Neural progenitor cell (in vitro differentiated cells): ENCODE data around the gene TTLL10. TPM values are rescaled to one million over a fixed set of nuclear protein-coding genes. Genes with fewer than 3 reads are reported as not detected.
A peak's percentile ranks its signal among the peaks of the same experiment; 100 is the strongest.

Experiments used
- DNase-seq: peaks from one replicate; pipeline ENCODE4 v3.0.0-alpha.2; 2016; ENCODE audit warnings: low spot score
- H2AFZ ChIP-seq: fragments of 200-600 bp; sonication (generic); replicated peaks from 2 replicates; pipeline ENCODE4 v1.6.1; 2016; ENCODE audit warnings: antibody characterized with exemption
- H3F3A ChIP-seq: fragments of 200-600 bp; sonication (generic); 2 replicates; pipeline ENCODE4 v1.6.1; 2016; ENCODE audit warnings: antibody characterized with exemption, low read depth
- H3K27ac ChIP-seq: fragments of 200-600 bp; sonication (generic); 2 replicates; pipeline ENCODE4 v1.5.1; 2016; ENCODE audit warnings: mild to moderate bottlenecking
- H3K27me3 ChIP-seq: fragments of 200-600 bp; sonication (generic); 2 replicates; pipeline ENCODE4 v1.6.1; 2016; ENCODE audit warnings: mild to moderate bottlenecking, moderate library complexity
- H3K36me3 ChIP-seq: fragments of 200-600 bp; sonication (generic); 2 replicates; pipeline ENCODE4 v1.5.1; 2016
- H3K4me1 ChIP-seq: fragments of 200-600 bp; sonication (generic); 2 replicates; pipeline ENCODE4 v1.6.1; 2016; ENCODE audit warnings: mixed run types
- H3K4me2 ChIP-seq: fragments of 200-600 bp; sonication (generic); 2 replicates; pipeline ENCODE4 v1.6.1; 2016
- H3K4me3 ChIP-seq: fragments of 200-600 bp; sonication (generic); 2 replicates; pipeline ENCODE4 v1.5.1; 2016
- H3K79me2 ChIP-seq: fragments of 200-600 bp; sonication (generic); 2 replicates; pipeline ENCODE4 v1.6.1; 2016; ENCODE audit warnings: low read depth
- H3K9ac ChIP-seq: fragments of 200-600 bp; sonication (generic); 2 replicates; pipeline ENCODE4 v1.6.1; 2016
- H3K9me3 ChIP-seq: fragments of 200-600 bp; sonication (generic); 2 replicates; pipeline ENCODE4 v1.5.1; 2016; ENCODE audit warnings: low read depth
- H4K20me1 ChIP-seq: fragments of 200-600 bp; sonication (generic); 2 replicates; pipeline ENCODE4 v1.6.1; 2016; ENCODE audit warnings: low read depth
- H3K27ac Mint-ChIP-seq: 3 replicates; pipeline ENCODE4 v1.8.0; 2021; ENCODE audit warnings: mixed read lengths
- H3K27me3 Mint-ChIP-seq: 2 replicates; pipeline ENCODE4 v1.8.0; 2022; ENCODE audit warnings: low read depth, mild to moderate bottlenecking, inconsistent platforms, moderate library complexity, mixed read lengths; ENCODE audit not compliant: insufficient read depth
- H3K36me3 Mint-ChIP-seq: 3 replicates; pipeline ENCODE4 v1.8.0; 2021; ENCODE audit warnings: mixed read lengths
- H3K4me1 Mint-ChIP-seq: 3 replicates; pipeline ENCODE4 v1.8.0; 2021; ENCODE audit warnings: mixed read lengths
- H3K4me3 Mint-ChIP-seq: 3 replicates; pipeline ENCODE4 v1.8.0; 2021; ENCODE audit warnings: mild to moderate bottlenecking, moderate library complexity, mixed read lengths
- H3K9me3 Mint-ChIP-seq: 3 replicates; pipeline ENCODE4 v1.8.0; 2020; ENCODE audit warnings: mixed read lengths
- EZH2 ChIP-seq: fragments of 200-600 bp; sonication (generic); IDR thresholded peaks from 2 replicates; pipeline ENCODE4 v1.6.1; 2017; ENCODE audit warnings: antibody characterized with exemption, mild to moderate bottlenecking, moderate library complexity
- EZH2phosphoT487 ChIP-seq: fragments of 200-600 bp; sonication (generic); IDR thresholded peaks from 2 replicates; pipeline ENCODE4 v1.6.1; 2017; ENCODE audit warnings: antibody characterized with exemption
- total RNA-seq: library from RNA; depleted of rRNA; stranded (reverse); fragments of >200 nt; gene quantifications from 2 replicates; pipeline ENCODE4 v1.2.3, GENCODE V29; 2015; ENCODE audit warnings: low replicate concordance
- TF ChIP-seq, protein P1 (sequence below): fragments of 200-600 bp; sonication (generic); IDR thresholded peaks from 2 replicates; pipeline ENCODE4 v1.5.1; 2017; ENCODE audit warnings: antibody characterized with exemption, mild to moderate bottlenecking

TTLL10 gene
- total RNA-seq, 1 donor from 2014 or later, result not detected

- Histone ChIP-seq H3K4me2 (no peak overlapping the region), H3K4me1 (peaks cover 9% of the 10 kb centered on the region), H3F3A (peaks cover 7% of the 10 kb centered on the region), H3K36me3 (no peaks in the 10 kb centered on the region), H3K9me3 (no peaks in the 10 kb centered on the region), H3K79me2 (peaks cover 26% of the 10 kb centered on the region), H3K27me3 (no peaks in the 10 kb centered on the region), H2AFZ (no peak overlapping the region), H3K27ac (no peak overlapping the region), H3K9ac (no peak overlapping the region), H3K4me3 (no peak overlapping the region), H4K20me1 (peaks cover 18% of the 10 kb centered on the region)
- peaks cover 11% of the 10 kb centered on the region for H3K36me3 Mint-ChIP-seq
- H3K4me1 Mint-ChIP-seq, result peaks cover 17% of the 10 kb centered on the region
- peaks cover 3% of the 10 kb centered on the region for H3K9me3 Mint-ChIP-seq
- peaks cover 2% of the 10 kb centered on the region for H3K27me3 Mint-ChIP-seq
- no peak overlapping the region for H3K27ac Mint-ChIP-seq
- H3K4me3 Mint-ChIP-seq, result no peak overlapping the region
- TF ChIP-seq EZH2phosphoT487 (no peak), EZH2 (no peak)
- TF ChIP-seq, protein P1, sequence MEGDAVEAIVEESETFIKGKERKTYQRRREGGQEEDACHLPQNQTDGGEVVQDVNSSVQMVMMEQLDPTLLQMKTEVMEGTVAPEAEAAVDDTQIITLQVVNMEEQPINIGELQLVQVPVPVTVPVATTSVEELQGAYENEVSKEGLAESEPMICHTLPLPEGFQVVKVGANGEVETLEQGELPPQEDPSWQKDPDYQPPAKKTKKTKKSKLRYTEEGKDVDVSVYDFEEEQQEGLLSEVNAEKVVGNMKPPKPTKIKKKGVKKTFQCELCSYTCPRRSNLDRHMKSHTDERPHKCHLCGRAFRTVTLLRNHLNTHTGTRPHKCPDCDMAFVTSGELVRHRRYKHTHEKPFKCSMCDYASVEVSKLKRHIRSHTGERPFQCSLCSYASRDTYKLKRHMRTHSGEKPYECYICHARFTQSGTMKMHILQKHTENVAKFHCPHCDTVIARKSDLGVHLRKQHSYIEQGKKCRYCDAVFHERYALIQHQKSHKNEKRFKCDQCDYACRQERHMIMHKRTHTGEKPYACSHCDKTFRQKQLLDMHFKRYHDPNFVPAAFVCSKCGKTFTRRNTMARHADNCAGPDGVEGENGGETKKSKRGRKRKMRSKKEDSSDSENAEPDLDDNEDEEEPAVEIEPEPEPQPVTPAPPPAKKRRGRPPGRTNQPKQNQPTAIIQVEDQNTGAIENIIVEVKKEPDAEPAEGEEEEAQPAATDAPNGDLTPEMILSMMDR, result no peak
- DNase-seq, result no peak
Observed at GRCh38 chr1:1236945-1237873, 63.5 kb downstream of the TTLL10 start.

- DNase-seq, result no peak
- H3K4me3 Mint-ChIP-seq, result no peak overlapping the region
- Histone ChIP-seq H3K4me3 (no peak overlapping the region), H3K9ac (no peak overlapping the region), H3K27me3 (no peaks in the 10 kb centered on the region), H3K36me3 (no peaks in the 10 kb centered on the region), H2AFZ (no peak overlapping the region), H3K27ac (no peak overlapping the region), H3K4me1 (peaks cover 9% of the 10 kb centered on the region), H3K4me2 (no peak overlapping the region), H3K9me3 (no peaks in the 10 kb centered on the region), H3F3A (peaks cover 7% of the 10 kb centered on the region), H3K79me2 (peaks cover 19% of the 10 kb centered on the region), H4K20me1 (peaks cover 18% of the 10 kb centered on the region)
- peaks cover 17% of the 10 kb centered on the region for H3K4me1 Mint-ChIP-seq
- H3K27ac Mint-ChIP-seq, result no peak overlapping the region
- TF ChIP-seq EZH2 (no peak), EZH2phosphoT487 (no peak)
- TF ChIP-seq, protein P1, result no peak
- H3K9me3 Mint-ChIP-seq, result peaks cover 3% of the 10 kb centered on the region
- peaks cover 11% of the 10 kb centered on the region for H3K36me3 Mint-ChIP-seq
- H3K27me3 Mint-ChIP-seq, result peaks cover 2% of the 10 kb centered on the region
Observed at GRCh38 chr1:1237874-1238701, 64.4 kb downstream of the TTLL10 start.

DNA sequence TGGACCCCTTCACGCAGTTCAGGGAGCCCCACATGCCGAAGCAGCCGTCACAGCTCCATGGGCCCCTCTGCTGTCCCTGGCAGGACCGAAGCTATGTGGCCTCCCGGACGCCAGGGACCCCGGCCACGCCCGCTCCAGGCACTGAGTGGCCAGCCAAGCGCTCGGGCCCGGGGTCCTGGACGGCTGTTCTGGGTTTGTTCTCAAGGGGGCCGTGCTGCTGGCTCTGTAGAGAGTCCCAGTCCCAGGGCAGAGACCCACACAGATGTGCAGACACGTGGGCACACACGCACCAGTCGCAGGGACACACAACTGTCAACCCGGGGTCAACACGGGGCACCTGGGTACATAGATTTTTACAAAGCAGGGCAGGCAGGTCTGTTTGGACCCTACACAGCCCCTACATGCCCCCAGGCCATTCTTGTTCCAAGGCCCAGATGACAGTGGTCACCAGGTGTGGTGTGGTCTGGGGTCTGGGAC, 65.1 kb downstream of the TTLL10 start:
- no peak for DNase-seq
- peak overlapping the region; percentile 46 for H3K4me3 Mint-ChIP-seq
- H3K4me1 Mint-ChIP-seq, result peaks cover 12% of the 10 kb centered on the region
- Histone ChIP-seq H3K4me1 (peaks cover 9% of the 10 kb centered on the region), H2AFZ (no peak overlapping the region), H3F3A (peaks cover 7% of the 10 kb centered on the region), H4K20me1 (peaks cover 17% of the 10 kb centered on the region), H3K9ac (no peak overlapping the region), H3K9me3 (no peaks in the 10 kb centered on the region), H3K36me3 (no peaks in the 10 kb centered on the region), H3K4me3 (no peak overlapping the region), H3K79me2 (peaks cover 13% of the 10 kb centered on the region), H3K27me3 (no peaks in the 10 kb centered on the region), H3K4me2 (no peak overlapping the region), H3K27ac (no peak overlapping the region)
- peaks cover 2% of the 10 kb centered on the region for H3K27me3 Mint-ChIP-seq
- no peak overlapping the region for H3K27ac Mint-ChIP-seq
- peaks cover 7% of the 10 kb centered on the region for H3K36me3 Mint-ChIP-seq
- no peak for TF ChIP-seq EZH2phosphoT487
- TF ChIP-seq, protein P1, result no peak
- TF ChIP-seq EZH2, result no peak
- no peaks in the 10 kb centered on the region for H3K9me3 Mint-ChIP-seq
